ENCODE measurements around the gene EID2B.

EID2B gene

DNA sequence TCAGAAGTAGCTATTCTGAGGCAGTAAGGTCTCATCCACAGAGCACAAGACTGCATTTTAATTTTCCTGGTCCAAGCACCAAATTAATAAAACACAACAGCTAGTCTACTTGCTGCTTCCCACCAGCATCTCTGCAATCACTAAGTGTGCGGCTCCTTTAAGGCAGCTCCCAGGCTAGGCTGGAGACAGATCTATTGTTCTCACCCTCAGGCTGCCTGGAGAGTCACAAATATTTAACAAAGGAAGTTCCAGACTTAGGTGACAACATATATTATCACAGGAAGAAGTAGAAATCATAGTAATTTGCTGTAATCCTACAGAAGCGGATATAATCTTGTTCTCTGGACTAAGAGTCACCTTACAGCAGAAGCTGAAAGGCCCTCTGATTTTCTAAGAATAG, 9.6 kb upstream of the EID2B start (continued):
- TF ChIP-seq, protein P1, sequence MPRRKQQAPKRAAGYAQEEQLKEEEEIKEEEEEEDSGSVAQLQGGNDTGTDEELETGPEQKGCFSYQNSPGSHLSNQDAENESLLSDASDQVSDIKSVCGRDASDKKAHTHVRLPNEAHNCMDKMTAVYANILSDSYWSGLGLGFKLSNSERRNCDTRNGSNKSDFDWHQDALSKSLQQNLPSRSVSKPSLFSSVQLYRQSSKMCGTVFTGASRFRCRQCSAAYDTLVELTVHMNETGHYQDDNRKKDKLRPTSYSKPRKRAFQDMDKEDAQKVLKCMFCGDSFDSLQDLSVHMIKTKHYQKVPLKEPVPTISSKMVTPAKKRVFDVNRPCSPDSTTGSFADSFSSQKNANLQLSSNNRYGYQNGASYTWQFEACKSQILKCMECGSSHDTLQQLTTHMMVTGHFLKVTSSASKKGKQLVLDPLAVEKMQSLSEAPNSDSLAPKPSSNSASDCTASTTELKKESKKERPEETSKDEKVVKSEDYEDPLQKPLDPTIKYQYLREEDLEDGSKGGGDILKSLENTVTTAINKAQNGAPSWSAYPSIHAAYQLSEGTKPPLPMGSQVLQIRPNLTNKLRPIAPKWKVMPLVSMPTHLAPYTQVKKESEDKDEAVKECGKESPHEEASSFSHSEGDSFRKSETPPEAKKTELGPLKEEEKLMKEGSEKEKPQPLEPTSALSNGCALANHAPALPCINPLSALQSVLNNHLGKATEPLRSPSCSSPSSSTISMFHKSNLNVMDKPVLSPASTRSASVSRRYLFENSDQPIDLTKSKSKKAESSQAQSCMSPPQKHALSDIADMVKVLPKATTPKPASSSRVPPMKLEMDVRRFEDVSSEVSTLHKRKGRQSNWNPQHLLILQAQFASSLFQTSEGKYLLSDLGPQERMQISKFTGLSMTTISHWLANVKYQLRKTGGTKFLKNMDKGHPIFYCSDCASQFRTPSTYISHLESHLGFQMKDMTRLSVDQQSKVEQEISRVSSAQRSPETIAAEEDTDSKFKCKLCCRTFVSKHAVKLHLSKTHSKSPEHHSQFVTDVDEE (CRISPR knock-in tag; IDR thresholded peaks at IDR 0.05) = no peak
- TF ChIP-seq ZC3H10 (CRISPR knock-in tag; IDR thresholded peaks at IDR 0.05) = no peak

DNA sequence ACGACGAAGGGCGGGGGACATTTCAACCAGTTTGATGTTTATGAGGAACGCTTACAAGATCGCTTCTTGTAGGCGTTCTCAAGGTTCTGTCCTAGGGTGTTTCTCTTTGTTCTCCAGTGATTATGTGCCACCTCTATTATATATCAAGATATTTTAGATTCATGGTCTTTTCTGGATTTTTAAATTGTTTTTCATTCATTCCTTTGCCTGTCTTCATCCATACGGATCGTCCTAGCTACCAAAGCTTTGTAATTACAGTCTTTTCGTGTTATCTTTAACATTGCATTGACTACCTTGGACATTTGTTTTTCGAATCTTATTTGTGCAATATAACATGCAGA, 7.7 kb upstream of the EID2B start:
- ATAC-seq = peak; percentile 9; the same call in 2 of the 3 replicates
- no peak for TF ChIP-seq ZFP3 (CRISPR knock-in tag; IDR thresholded peaks at IDR 0.05)
- TF ChIP-seq ZNF70 (CRISPR knock-in tag; IDR thresholded peaks at IDR 0.05) = no peak
- no peak for TF ChIP-seq OSR1 (CRISPR knock-in tag; IDR thresholded peaks at IDR 0.05)
- TF ChIP-seq ZC3H10 (CRISPR knock-in tag; IDR thresholded peaks at IDR 0.05) = no peak
- TF ChIP-seq, protein P2, sequence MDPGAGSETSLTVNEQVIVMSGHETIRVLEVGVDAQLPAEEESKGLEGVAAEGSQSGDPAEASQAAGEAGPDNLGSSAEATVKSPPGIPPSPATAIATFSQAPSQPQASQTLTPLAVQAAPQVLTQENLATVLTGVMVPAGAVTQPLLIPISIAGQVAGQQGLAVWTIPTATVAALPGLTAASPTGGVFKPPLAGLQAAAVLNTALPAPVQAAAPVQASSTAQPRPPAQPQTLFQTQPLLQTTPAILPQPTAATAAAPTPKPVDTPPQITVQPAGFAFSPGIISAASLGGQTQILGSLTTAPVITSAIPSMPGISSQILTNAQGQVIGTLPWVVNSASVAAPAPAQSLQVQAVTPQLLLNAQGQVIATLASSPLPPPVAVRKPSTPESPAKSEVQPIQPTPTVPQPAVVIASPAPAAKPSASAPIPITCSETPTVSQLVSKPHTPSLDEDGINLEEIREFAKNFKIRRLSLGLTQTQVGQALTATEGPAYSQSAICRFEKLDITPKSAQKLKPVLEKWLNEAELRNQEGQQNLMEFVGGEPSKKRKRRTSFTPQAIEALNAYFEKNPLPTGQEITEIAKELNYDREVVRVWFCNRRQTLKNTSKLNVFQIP (CRISPR knock-in tag; IDR thresholded peaks at IDR 0.05; ENCODE audit: borderline replicate concordance, low read depth) = no peak
- TF ChIP-seq, protein P3, sequence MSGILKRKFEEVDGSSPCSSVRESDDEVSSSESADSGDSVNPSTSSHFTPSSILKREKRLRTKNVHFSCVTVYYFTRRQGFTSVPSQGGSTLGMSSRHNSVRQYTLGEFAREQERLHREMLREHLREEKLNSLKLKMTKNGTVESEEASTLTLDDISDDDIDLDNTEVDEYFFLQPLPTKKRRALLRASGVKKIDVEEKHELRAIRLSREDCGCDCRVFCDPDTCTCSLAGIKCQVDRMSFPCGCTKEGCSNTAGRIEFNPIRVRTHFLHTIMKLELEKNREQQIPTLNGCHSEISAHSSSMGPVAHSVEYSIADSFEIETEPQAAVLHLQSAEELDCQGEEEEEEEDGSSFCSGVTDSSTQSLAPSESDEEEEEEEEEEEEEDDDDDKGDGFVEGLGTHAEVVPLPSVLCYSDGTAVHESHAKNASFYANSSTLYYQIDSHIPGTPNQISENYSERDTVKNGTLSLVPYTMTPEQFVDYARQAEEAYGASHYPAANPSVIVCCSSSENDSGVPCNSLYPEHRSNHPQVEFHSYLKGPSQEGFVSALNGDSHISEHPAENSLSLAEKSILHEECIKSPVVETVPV (CRISPR knock-in tag; IDR thresholded peaks at IDR 0.05) = no peak
- TF ChIP-seq, protein P4, sequence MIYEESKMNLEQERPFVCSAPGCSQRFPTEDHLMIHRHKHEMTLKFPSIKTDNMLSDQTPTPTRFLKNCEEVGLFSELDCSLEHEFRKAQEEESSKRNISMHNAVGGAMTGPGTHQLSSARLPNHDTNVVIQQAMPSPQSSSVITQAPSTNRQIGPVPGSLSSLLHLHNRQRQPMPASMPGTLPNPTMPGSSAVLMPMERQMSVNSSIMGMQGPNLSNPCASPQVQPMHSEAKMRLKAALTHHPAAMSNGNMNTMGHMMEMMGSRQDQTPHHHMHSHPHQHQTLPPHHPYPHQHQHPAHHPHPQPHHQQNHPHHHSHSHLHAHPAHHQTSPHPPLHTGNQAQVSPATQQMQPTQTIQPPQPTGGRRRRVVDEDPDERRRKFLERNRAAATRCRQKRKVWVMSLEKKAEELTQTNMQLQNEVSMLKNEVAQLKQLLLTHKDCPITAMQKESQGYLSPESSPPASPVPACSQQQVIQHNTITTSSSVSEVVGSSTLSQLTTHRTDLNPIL (CRISPR knock-in tag; IDR thresholded peaks at IDR 0.05; ENCODE audit: low read depth) = no peak
- TF ChIP-seq ZNF8 (CRISPR knock-in tag; IDR thresholded peaks at IDR 0.05) = no peak
- TF ChIP-seq ARNTL (CRISPR knock-in tag; IDR thresholded peaks at IDR 0.05; ENCODE audit: borderline replicate concordance, low read depth) = no peak
- no peak for TF ChIP-seq ISL1 (CRISPR knock-in tag; IDR thresholded peaks at IDR 0.05)
- no peak for TF ChIP-seq RARB (CRISPR knock-in tag; IDR thresholded peaks at IDR 0.05)
- TF ChIP-seq GLIS3 (CRISPR knock-in tag; IDR thresholded peaks at IDR 0.05) = no peak
- TF ChIP-seq, protein P5, sequence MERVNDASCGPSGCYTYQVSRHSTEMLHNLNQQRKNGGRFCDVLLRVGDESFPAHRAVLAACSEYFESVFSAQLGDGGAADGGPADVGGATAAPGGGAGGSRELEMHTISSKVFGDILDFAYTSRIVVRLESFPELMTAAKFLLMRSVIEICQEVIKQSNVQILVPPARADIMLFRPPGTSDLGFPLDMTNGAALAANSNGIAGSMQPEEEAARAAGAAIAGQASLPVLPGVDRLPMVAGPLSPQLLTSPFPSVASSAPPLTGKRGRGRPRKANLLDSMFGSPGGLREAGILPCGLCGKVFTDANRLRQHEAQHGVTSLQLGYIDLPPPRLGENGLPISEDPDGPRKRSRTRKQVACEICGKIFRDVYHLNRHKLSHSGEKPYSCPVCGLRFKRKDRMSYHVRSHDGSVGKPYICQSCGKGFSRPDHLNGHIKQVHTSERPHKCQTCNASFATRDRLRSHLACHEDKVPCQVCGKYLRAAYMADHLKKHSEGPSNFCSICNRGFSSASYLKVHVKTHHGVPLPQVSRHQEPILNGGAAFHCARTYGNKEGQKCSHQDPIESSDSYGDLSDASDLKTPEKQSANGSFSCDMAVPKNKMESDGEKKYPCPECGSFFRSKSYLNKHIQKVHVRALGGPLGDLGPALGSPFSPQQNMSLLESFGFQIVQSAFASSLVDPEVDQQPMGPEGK (CRISPR knock-in tag; IDR thresholded peaks at IDR 0.05; ENCODE audit: borderline replicate concordance) = no peak
- TF ChIP-seq CSDC2 (CRISPR knock-in tag; IDR thresholded peaks at IDR 0.05) = no peak
- no peak for TF ChIP-seq ZFP30 (CRISPR knock-in tag; IDR thresholded peaks at IDR 0.05)
- TF ChIP-seq, protein P1 (CRISPR knock-in tag; IDR thresholded peaks at IDR 0.05) = no peak

DNA sequence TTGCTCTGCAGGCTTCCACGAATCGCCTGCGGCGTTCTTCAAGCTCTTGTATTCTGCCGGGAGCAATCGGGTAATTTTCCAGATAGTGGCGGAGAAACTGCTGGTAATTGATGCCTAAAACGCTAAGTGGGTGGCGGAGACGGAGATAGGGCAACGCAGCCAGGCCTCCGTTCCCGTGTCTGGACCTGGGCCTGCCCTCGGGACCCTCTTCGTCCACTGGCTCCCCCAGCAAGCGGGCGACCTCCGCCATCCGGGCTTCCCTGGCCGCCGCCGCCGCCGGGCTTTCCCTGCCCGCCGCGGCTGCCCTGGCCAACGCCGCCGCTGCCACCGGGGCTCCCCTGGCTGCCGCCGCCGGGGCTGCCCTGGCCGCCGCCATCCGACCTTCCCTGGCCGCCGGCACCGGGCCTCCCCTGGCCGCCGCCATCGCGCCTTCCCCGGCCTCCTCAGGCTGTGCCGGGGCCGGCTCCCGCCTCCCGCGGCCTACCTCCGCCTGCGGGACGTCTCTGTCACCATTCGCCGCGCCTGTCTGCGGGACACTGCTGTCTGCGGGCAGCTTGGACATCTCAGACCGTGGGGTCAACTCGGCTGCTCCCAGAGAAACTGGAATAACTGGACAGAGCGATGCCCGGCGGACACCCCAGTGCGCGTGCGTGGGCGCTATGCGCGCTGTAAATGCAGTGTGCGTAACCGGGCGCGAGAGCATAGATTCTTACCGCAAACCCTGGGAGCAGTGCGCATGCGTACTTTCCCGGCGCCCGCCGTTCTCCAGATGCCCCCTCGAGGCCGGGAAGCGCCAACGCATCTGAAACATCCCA, 7.1 kb upstream of the EID2B start, which contains the start of gene EID2:
Gene EID2 (minus strand): TSS at position 644 of the 815 bp plus-strand sequence. CDS start 82 bp downstream, at position 562.
- TF ChIP-seq ARNTL (CRISPR knock-in tag; IDR thresholded peaks at IDR 0.05; ENCODE audit: borderline replicate concordance, low read depth) = no peak
- no peak for TF ChIP-seq ESRRG (CRISPR knock-in tag; IDR thresholded peaks at IDR 0.05)
- no peak for TF ChIP-seq ZNF8 (CRISPR knock-in tag; IDR thresholded peaks at IDR 0.05)
- ATAC-seq = peak; percentile 97
